AG08395 (cell line): Measurements from ENCODE around the gene PPFIA2.

Experiments
- DNase-seq: peaks from one replicate; pipeline ENCODE4 v3.0.0; 2012; ENCODE audit warnings: mixed read lengths, low spot score

Gene PPFIA2

GRCh38 chr12:81354327-81354932 is 404.7 kb downstream of the PPFIA2 start:
- DNase-seq, result no peak

- DNase-seq, result no peak
These were observed 408.8 kb downstream of the PPFIA2 start for GRCh38 chr12:81350309-81350708.

- no peak for DNase-seq
These were observed 411.7 kb downstream of the PPFIA2 start for GRCh38 chr12:81347404-81347803.

GRCh38 chr12:81340910-81341309 is 418.2 kb downstream of the PPFIA2 start:
- no peak for DNase-seq

- no peak for DNase-seq
These were observed 420.1 kb downstream of the PPFIA2 start for GRCh38 chr12:81339071-81339470.

GRCh38 chr12:81337886-81338285 is 421.3 kb downstream of the PPFIA2 start:
- DNase-seq, result no peak

GRCh38 chr12:81333812-81334211 is 425.3 kb downstream of the PPFIA2 start:
- no peak for DNase-seq

- DNase-seq, result no peak
These were observed 427.1 kb downstream of the PPFIA2 start for GRCh38 chr12:81332054-81332453.

- no peak for DNase-seq
These were observed 428.7 kb downstream of the PPFIA2 start for GRCh38 chr12:81330480-81330879.

- DNase-seq, result peak; percentile 5
These were observed 430.1 kb downstream of the PPFIA2 start for GRCh38 chr12:81329085-81329484.

GRCh38 chr12:81327425-81327824 is 431.7 kb downstream of the PPFIA2 start:
- no peak for DNase-seq

- no peak for DNase-seq
These were observed 434.1 kb downstream of the PPFIA2 start for GRCh38 chr12:81325086-81325485.

GRCh38 chr12:81314903-81315531 is 444.1 kb downstream of the PPFIA2 start:
- no peak for DNase-seq

- no peak for DNase-seq
These were observed 455.2 kb downstream of the PPFIA2 start for GRCh38 chr12:81303935-81304334.

GRCh38 chr12:81300454-81300853 is 458.7 kb downstream of the PPFIA2 start:
- DNase-seq, result no peak

- no peak for DNase-seq
These were observed 461.5 kb downstream of the PPFIA2 start for GRCh38 chr12:81297601-81298000.

- no peak for DNase-seq
These were observed 462.4 kb downstream of the PPFIA2 start for GRCh38 chr12:81296556-81297305.

GRCh38 chr12:81295251-81295650 is 463.9 kb downstream of the PPFIA2 start:
- no peak for DNase-seq

GRCh38 chr12:81294325-81295190 is 464.6 kb downstream of the PPFIA2 start:
- DNase-seq, result no peak

GRCh38 chr12:81288651-81289050 is 470.5 kb downstream of the PPFIA2 start:
- DNase-seq, result no peak

- peak; percentile 8 for DNase-seq
These were observed 475.0 kb downstream of the PPFIA2 start for GRCh38 chr12:81284137-81284536.
